Fibroblast of lung (primary cell): ENCODE results near the gene OR6C70. TPM values are rescaled to one million over a fixed set of nuclear protein-coding genes. Genes with fewer than 3 reads are reported as not detected.
"Not testable (repeated sequence)": the region's sequence is repeated elsewhere in the genome, so short reads cannot be mapped to it uniquely, and the experiment has no call there.

Experiments used
- DNase-seq, 2 donors: peaks; one replicate each; pipeline versions ENCODE4 v3.0.0 to v3.0.0-alpha.2; 2010; ENCODE audit warnings: low read depth in 2 of 2
- H2AFZ ChIP-seq: 2 replicates; pipeline ENCODE4 v1.5.1; 2012; ENCODE audit warnings: low read length, control low read depth, inconsistent platforms
- H3K27ac ChIP-seq: 2 replicates; pipeline ENCODE4 v1.5.1; 2011; ENCODE audit warnings: low read length, control low read depth; ENCODE audit not compliant: insufficient read depth
- H3K27me3 ChIP-seq: 2 replicates; pipeline ENCODE4 v1.5.1; 2011; ENCODE audit warnings: mild to moderate bottlenecking, low read length; ENCODE audit not compliant: control insufficient read depth, insufficient read depth
- H3K36me3 ChIP-seq: 2 replicates; pipeline ENCODE4 v1.5.1; 2011; ENCODE audit warnings: low read length; ENCODE audit not compliant: control insufficient read depth, insufficient read depth
- H3K4me1 ChIP-seq: 2 replicates; pipeline ENCODE4 v1.5.1; 2011; ENCODE audit warnings: low read length; ENCODE audit not compliant: control insufficient read depth, insufficient read depth; ENCODE audit errors: extremely low read depth
- H3K4me2 ChIP-seq: 2 replicates; pipeline ENCODE4 v1.5.1; 2011; ENCODE audit warnings: low read length, control low read depth; ENCODE audit not compliant: insufficient read depth; ENCODE audit errors: extremely low read depth
- H3K4me3 ChIP-seq, 4 experiments: fragments of 200-600 bp in 1 of 4; sonication (generic) in 1 of 4; replicated peaks in 1 of 4; 2 replicates each; pipeline ENCODE4 v1.5.1; 2011 to 2016; ENCODE audit warnings: low read length in 4 of 4, low read depth in 3 of 4, mild to moderate bottlenecking in 3 of 4, control low read depth in 2 of 4, inconsistent platforms in 1 of 4, mixed read lengths in 1 of 4; ENCODE audit not compliant: insufficient read depth in 1 of 4; ENCODE audit errors: control extremely low read depth in 1 of 4
- H3K79me2 ChIP-seq: 2 replicates; pipeline ENCODE4 v1.5.1; 2012; ENCODE audit warnings: mild to moderate bottlenecking, low read length, inconsistent platforms; ENCODE audit not compliant: control insufficient read depth, insufficient read depth
- H3K9ac ChIP-seq: 2 replicates; pipeline ENCODE4 v1.5.1; 2011; ENCODE audit warnings: mild to moderate bottlenecking, low read length, control low read depth; ENCODE audit not compliant: insufficient read depth
- H3K9me3 ChIP-seq: 2 replicates; pipeline ENCODE4 v1.5.1; 2012; ENCODE audit warnings: low read depth, low read length; ENCODE audit not compliant: control insufficient read depth, insufficient read depth
- H4K20me1 ChIP-seq: 2 replicates; pipeline ENCODE4 v1.5.1; 2011; ENCODE audit warnings: low read length; ENCODE audit not compliant: control insufficient read depth, insufficient read depth; ENCODE audit errors: extremely low read depth
- EZH2 ChIP-seq: IDR thresholded peaks from 2 replicates; pipeline ENCODE4 v1.5.1; 2012; ENCODE audit warnings: low read length, control low read depth, mild to moderate bottlenecking; ENCODE audit errors: missing control alignments
- polyA plus RNA-seq, 2 donors: library from polyadenylated mRNA; depleted of rRNA in 1 of 2; stranded (reverse) in 1 of 2; unstranded in 1 of 2; fragments of >200 nt; gene quantifications; 2 replicates each; pipeline ENCODE4 v1.2.1, GENCODE V29; 2011 to 2012; ENCODE audit warnings: missing spikeins in 1 of 2
- total RNA-seq: library from RNA; depleted of rRNA; stranded (reverse); fragments of >200 nt; gene quantifications from 2 replicates; pipeline ENCODE4 v1.2.1, GENCODE V29; 2014
- TF ChIP-seq, protein P1 (sequence below), 2 donors: IDR thresholded peaks in 1 of 2; conservative IDR thresholded peaks in 1 of 2; 1 replicate in 1 of 2; 2 replicates in 1 of 2; pipeline ENCODE4 v1.5.1; 2011 to 2012; ENCODE audit warnings: low read length in 2 of 2, control low read depth in 1 of 2, inconsistent platforms in 1 of 2, low read depth in 1 of 2, mild to moderate bottlenecking in 1 of 2

Gene OR6C70
- total and polyA plus RNA-seq, 2 donors (not counting 1 experiment from before 2014, with no cell fraction given): not detected

DNA sequence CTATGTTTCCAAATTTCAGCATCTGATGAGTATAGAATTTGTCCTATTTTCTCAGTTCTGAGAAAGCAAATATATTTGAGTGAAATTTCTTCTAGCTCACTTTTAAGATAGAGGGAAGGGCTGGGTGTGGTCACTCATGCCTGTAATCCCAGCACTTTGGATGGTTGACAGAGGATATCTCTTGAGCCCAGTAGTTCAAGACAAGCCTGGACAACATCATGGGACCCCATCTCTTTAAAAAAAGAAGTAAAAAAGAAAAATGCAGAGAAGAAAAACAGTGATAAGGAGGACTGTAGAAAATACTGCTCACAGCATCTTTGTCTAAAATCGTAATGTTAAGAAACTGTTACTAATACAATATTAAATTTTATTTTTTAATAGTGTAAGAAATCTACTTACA, 2.3 kb upstream of the OR6C70 start:
- H3K27me3 ChIP-seq: no peaks in the 10 kb centered on the region
- no peak for TF ChIP-seq EZH2
- TF ChIP-seq, protein P1, sequence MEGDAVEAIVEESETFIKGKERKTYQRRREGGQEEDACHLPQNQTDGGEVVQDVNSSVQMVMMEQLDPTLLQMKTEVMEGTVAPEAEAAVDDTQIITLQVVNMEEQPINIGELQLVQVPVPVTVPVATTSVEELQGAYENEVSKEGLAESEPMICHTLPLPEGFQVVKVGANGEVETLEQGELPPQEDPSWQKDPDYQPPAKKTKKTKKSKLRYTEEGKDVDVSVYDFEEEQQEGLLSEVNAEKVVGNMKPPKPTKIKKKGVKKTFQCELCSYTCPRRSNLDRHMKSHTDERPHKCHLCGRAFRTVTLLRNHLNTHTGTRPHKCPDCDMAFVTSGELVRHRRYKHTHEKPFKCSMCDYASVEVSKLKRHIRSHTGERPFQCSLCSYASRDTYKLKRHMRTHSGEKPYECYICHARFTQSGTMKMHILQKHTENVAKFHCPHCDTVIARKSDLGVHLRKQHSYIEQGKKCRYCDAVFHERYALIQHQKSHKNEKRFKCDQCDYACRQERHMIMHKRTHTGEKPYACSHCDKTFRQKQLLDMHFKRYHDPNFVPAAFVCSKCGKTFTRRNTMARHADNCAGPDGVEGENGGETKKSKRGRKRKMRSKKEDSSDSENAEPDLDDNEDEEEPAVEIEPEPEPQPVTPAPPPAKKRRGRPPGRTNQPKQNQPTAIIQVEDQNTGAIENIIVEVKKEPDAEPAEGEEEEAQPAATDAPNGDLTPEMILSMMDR (conservative IDR thresholded peaks at IDR 0.05 in 1 of 2, IDR thresholded peaks at IDR 0.05 in 1 of 2; ENCODE audit: low read depth in 1 of 2, low read length in 2 of 2): no peak
- H3K4me1 ChIP-seq: no peaks in the 10 kb centered on the region
- H3K4me2 ChIP-seq: no peak overlapping the region
- no peaks in the 10 kb centered on the region for H3K36me3 ChIP-seq
- H3K4me3 ChIP-seq: no peak overlapping the region
- DNase-seq: no peak
- no peak overlapping the region for H2AFZ ChIP-seq
- no peak overlapping the region for H3K9ac ChIP-seq
- H3K9me3 ChIP-seq: no peaks in the 10 kb centered on the region
- H3K27ac ChIP-seq: no peak overlapping the region
- H3K79me2 ChIP-seq: no peaks in the 10 kb centered on the region
- H4K20me1 ChIP-seq: no peaks in the 10 kb centered on the region

DNA sequence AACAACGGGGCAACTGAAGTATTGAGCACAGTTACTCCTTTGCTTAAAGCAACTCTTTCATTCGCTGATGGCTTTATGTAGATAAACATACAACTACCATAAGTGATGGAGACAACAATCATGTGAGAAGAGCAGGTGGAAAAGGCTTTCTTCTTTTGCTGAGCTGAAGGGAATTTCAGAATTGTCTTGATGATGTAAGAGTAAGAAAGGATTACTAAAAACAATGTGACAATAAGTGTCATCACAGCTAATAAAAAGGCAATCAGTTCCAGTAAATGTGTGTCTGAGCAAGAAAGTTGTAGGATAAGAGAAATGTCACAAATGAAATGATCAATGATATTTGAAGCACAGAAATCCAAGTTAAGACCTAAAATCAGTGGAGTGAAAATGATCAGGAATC, 647 bp downstream of the OR6C70 start:
- TF ChIP-seq, protein P1 (conservative IDR thresholded peaks at IDR 0.05 in 1 of 2, IDR thresholded peaks at IDR 0.05 in 1 of 2; ENCODE audit: low read depth in 1 of 2, low read length in 2 of 2): no peak
- TF ChIP-seq EZH2: no peak
- no peak overlapping the region for H3K4me2 ChIP-seq

DNA sequence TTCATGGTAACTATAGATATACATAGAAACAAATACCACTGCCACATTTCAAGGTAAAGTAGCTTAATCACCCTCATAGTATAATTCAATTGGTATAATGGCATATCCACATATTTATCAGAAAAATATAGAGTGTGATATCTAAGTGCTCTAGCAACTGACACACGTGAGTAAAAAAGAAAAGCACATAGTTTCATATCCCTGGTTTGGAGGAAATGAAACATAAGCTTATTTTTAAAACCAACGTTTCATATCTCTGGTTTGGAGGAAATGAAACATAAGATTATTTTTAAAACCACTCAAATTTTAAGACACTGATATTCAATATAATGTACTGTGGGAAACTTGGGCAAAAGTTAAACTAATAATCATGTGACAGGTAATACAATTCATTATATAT, 2.1 kb downstream of the OR6C70 start:
- Histone ChIP-seq H3K9me3 (no peaks in the 10 kb centered on the region), H3K9ac (no peak overlapping the region), H3K27ac (no peak overlapping the region), H2AFZ (no peak overlapping the region), H4K20me1 (no peaks in the 10 kb centered on the region), H3K36me3 (no peaks in the 10 kb centered on the region), H3K4me2 (no peak overlapping the region), H3K4me3 (no peak overlapping the region), H3K4me1 (no peaks in the 10 kb centered on the region), H3K27me3 (no peaks in the 10 kb centered on the region), H3K79me2 (no peaks in the 10 kb centered on the region)
- TF ChIP-seq, protein P1 (conservative IDR thresholded peaks at IDR 0.05 in 1 of 2, IDR thresholded peaks at IDR 0.05 in 1 of 2; ENCODE audit: low read depth in 1 of 2, low read length in 2 of 2): no peak
- DNase-seq: no peak

More for the DNA sequence above, 647 bp downstream of the OR6C70 start:
- Histone ChIP-seq H3K4me3 (no peak overlapping the region), H3K36me3 (no peaks in the 10 kb centered on the region), H3K9ac (no peak overlapping the region), H4K20me1 (no peaks in the 10 kb centered on the region), H3K79me2 (no peaks in the 10 kb centered on the region), H3K4me1 (no peaks in the 10 kb centered on the region), H3K27ac (no peak overlapping the region), H3K9me3 (no peaks in the 10 kb centered on the region), H3K27me3 (no peaks in the 10 kb centered on the region), H2AFZ (no peak overlapping the region)
- no peak for DNase-seq

DNA sequence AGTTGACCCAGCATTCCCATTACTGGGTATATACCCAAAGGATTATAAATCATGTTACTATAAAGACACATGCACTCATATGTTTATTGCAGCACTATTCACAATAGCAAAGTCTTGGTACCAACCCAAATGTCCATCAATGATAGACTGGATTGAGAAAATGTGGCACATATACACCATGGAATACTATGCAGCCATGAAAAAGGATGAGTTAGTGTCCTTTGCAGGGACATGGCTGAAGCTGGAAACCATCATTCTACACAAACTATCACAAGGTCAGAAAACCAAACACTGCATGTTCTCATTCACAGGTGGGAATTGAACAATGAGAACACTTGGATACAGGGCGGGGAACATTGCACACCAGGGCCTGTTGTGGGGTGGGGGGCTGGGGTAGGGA, 5.0 kb downstream of the OR6C70 start:
- H3K4me3 ChIP-seq, H3K27ac ChIP-seq, H4K20me1 ChIP-seq, H3K79me2 ChIP-seq, H3K4me2 ChIP-seq, H2AFZ ChIP-seq, H3K9ac ChIP-seq, H3K36me3 ChIP-seq, H3K27me3 ChIP-seq, DNase-seq, H3K4me1 ChIP-seq, H3K9me3 ChIP-seq: not testable (repeated sequence)
